ENCODE measurements around the gene PPARA. TPM values are rescaled to one million over a fixed set of nuclear protein-coding genes. Genes with fewer than 3 reads are reported as not detected.

The PPARA gene
- total RNA-seq, 1 experiment from 2014 or later = 7.7 TPM

DNA sequence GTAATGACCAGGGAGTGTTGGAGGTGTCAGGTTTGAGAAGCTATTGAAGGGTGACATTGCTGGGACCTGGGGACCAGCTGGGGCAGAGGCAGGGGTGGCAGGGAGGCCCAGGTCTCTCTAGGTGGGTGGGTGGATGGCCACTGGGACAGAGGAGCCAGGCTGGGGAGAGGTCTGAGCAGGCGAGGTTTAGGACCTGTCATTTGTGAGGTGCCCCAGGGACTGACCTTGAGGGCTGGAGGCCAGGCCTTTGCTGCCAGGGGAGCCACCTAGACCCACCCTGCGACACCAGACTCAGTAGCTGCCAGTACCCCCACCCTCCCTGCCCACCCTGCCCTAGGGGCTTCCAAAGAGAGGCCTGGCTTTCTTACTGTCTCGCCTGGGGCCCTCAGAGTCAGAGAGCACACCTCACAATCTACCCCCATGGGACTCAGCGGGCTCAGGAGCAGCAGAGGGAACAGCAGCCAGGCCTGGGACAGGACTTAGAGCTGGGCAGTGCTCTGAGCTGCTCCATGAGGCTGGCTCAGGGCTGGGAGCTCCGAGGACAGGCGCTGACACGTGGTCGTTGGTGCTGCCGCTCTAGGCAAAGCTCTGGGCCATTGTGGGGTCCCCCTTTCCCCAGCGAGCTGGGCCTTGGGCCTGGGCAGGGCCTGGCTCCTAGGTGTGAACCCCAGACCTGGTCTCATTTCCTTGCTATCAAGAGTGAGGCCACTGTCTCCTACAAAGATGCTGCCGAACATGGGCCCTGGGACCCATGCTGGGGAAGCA is 28.6 kb upstream of the PPARA start:
- no peak overlapping the region for H3K9ac ChIP-seq (ENCODE audit: low read length)
- no peaks in the 10 kb centered on the region for H4K20me1 ChIP-seq (ENCODE audit: low read length)
- no peak overlapping the region for H3K4me2 ChIP-seq (ENCODE audit: low read length)
- H3K4me3 ChIP-seq (ENCODE audit: low read length) = no peak overlapping the region
- no peak for TF ChIP-seq EZH2 (IDR thresholded peaks at IDR 0.05; ENCODE audit: low read length, unreplicated experiment)
- TF ChIP-seq, protein P1, sequence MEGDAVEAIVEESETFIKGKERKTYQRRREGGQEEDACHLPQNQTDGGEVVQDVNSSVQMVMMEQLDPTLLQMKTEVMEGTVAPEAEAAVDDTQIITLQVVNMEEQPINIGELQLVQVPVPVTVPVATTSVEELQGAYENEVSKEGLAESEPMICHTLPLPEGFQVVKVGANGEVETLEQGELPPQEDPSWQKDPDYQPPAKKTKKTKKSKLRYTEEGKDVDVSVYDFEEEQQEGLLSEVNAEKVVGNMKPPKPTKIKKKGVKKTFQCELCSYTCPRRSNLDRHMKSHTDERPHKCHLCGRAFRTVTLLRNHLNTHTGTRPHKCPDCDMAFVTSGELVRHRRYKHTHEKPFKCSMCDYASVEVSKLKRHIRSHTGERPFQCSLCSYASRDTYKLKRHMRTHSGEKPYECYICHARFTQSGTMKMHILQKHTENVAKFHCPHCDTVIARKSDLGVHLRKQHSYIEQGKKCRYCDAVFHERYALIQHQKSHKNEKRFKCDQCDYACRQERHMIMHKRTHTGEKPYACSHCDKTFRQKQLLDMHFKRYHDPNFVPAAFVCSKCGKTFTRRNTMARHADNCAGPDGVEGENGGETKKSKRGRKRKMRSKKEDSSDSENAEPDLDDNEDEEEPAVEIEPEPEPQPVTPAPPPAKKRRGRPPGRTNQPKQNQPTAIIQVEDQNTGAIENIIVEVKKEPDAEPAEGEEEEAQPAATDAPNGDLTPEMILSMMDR (conservative IDR thresholded peaks at IDR 0.05; ENCODE audit: low read depth, low read length) = no peak
- no peak for TF ChIP-seq EZH2phosphoT487 (IDR thresholded peaks at IDR 0.05; ENCODE audit: borderline replicate concordance, low read length)
- BruUV-seq (replicated peaks) = no TSS peak
- no peak overlapping the region for H3K27ac ChIP-seq (ENCODE audit: low read length)
- H3K79me2 ChIP-seq (ENCODE audit: low read length) = no peaks in the 10 kb centered on the region
- intact Hi-C loops (cut with micrococcal nuclease) = loop anchor here (1.0 to 5.0 kb wide), 2 partner anchors 176 to 193 kb away; partner anchors contain the start of gene GTSE1
- no peaks in the 10 kb centered on the region for H3K36me3 ChIP-seq (ENCODE audit: low read depth, low read length)
- POLR2A ChIA-PET (ENCODE audit: unreplicated experiment) = interaction anchor here (0.7 kb wide), 1 partner anchor 121 kb away, joined by 3 read pairs; no protein-coding TSS in a partner anchor
- H3K9me2 ChIP-seq (replicated peaks; ENCODE audit: low read length) = no peaks in the 10 kb centered on the region
- ATAC-seq = no peak
- H3K9me3 ChIP-seq (ENCODE audit: low read length) = no peaks in the 10 kb centered on the region
- H2AFZ ChIP-seq (ENCODE audit: low read length) = no peak overlapping the region
- peaks cover 7% of the 10 kb centered on the region; the same call in 1 of the 2 replicates for H3K4me1 ChIP-seq (ENCODE audit: insufficient read depth, low read length)
- CTCF ChIA-PET = no interaction called here
- no peaks in the 10 kb centered on the region for H3K27me3 ChIP-seq (ENCODE audit: low read length)
- H3F3A ChIP-seq (ENCODE audit: low read length, unreplicated experiment) = no peaks in the 10 kb centered on the region
- no peak for DNase-seq

DNA sequence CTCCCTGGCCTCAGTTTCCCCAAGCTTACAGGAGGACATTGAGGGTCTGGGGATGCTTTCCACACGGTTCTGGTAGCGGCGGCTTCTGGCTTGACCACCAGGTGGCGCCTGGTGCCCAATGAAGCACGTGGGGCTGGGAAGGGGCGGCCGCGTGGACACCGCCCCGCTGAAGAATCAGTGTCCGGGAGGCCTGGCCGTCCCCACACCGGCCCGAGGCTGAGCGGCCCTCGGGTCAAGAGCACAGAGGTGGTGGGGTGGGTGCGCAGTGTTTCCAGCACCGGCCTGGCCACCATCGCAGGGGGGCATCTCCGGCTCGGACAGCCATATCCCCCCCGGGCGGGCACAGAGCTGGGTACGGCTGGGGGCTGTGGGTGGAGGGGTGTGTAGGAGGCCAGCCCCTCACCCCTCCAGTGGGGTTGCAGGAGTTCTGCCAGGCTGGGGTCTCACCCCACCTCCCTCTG is 27.8 kb upstream of the PPARA start:
- peak; percentile 69 for DNase-seq
- TF ChIP-seq, protein P1 (conservative IDR thresholded peaks at IDR 0.05; ENCODE audit: low read depth, low read length) = peak; percentile 87
- no peak for TF ChIP-seq EZH2 (IDR thresholded peaks at IDR 0.05; ENCODE audit: low read length, unreplicated experiment)
- Histone ChIP-seq H3K9ac (ENCODE audit: low read length) (no peak overlapping the region), H3K4me3 (ENCODE audit: low read length) (no peak overlapping the region), H3K27ac (ENCODE audit: low read length) (no peak overlapping the region), H3K36me3 (ENCODE audit: low read depth, low read length) (no peaks in the 10 kb centered on the region), H3F3A (ENCODE audit: low read length, unreplicated experiment) (no peaks in the 10 kb centered on the region), H3K9me2 (replicated peaks; ENCODE audit: low read length) (no peaks in the 10 kb centered on the region), H3K4me2 (ENCODE audit: low read length) (peak overlapping the region; percentile 71), H3K79me2 (ENCODE audit: low read length) (no peaks in the 10 kb centered on the region), H4K20me1 (ENCODE audit: low read length) (no peaks in the 10 kb centered on the region), H3K27me3 (ENCODE audit: low read length) (no peaks in the 10 kb centered on the region), H3K4me1 (ENCODE audit: insufficient read depth, low read length) (peaks cover 7% of the 10 kb centered on the region; the same call in 1 of the 2 replicates), H2AFZ (ENCODE audit: low read length) (peak overlapping the region; percentile 86), H3K9me3 (ENCODE audit: low read length) (no peaks in the 10 kb centered on the region)
- peak; percentile 66 for ATAC-seq
- CTCF ChIA-PET = no interaction called here
- POLR2A ChIA-PET (ENCODE audit: unreplicated experiment) = no interaction called here
- no TSS peak for BruUV-seq (replicated peaks)
- intact Hi-C loops (cut with micrococcal nuclease) = loop anchor here (1.0 to 5.0 kb wide), 2 partner anchors 175 to 192 kb away; partner anchors contain the start of gene GTSE1
